B cell (primary cell): ENCODE data around the gene MRM2. TPM values are rescaled to one million over a fixed set of nuclear protein-coding genes. Genes with fewer than 3 reads are reported as not detected.

Experiments
- ATAC-seq: fragments of 200-7000 bp; cut with Tn5 transposase; one replicate; pipeline ENCODE4 v1.10.0; 2021; ENCODE audit warnings: low read depth, mild to moderate bottlenecking, moderate number of reproducible peaks, moderate library complexity
- CTCF ChIA-PET: fragments of 350-600 bp; sonication (Branson Sonifier 250); formaldehyde crosslinking; loops from one replicate; lab custom pipeline; 2021; ENCODE audit warnings: antibody characterized with exemption, inconsistent platforms; lab: Charles Lee
- POLR2A ChIA-PET: fragments of 350-600 bp; sonication (Branson Sonifier 250); formaldehyde crosslinking; loops from one replicate; lab custom pipeline; 2021; ENCODE audit warnings: antibody characterized with exemption; lab: Charles Lee
- DNase-seq: peaks from one replicate; pipeline ENCODE4 v3.0.0; 2013
- H2AFZ ChIP-seq: 2 replicates; pipeline ENCODE4 v1.6.1; 2012; ENCODE audit warnings: mild to moderate bottlenecking, low read depth, low read length; ENCODE audit not compliant: insufficient read depth, poor library complexity, severe bottlenecking
- H3K27ac ChIP-seq, 2 donors: 1 replicate in 1 of 2; 2 replicates in 1 of 2; pipeline ENCODE4 v1.5.1; 2012 to 2013; ENCODE audit warnings: low read length in 2 of 2, mild to moderate bottlenecking in 2 of 2, moderate library complexity in 1 of 2
- H3K27me3 ChIP-seq, 4 experiments: fragments of 200-600 bp in 1 of 4; sonication (generic) in 1 of 4; replicated peaks in 1 of 4; 1 replicate in 2 of 4; 2 replicates in 2 of 4; pipeline versions ENCODE4 v1.6.1 to v1.7.0; 2013 to 2016; ENCODE audit warnings: low read length in 3 of 4, mild to moderate bottlenecking in 2 of 4, mixed read lengths in 1 of 4, moderate library complexity in 1 of 4; ENCODE audit not compliant: insufficient read depth in 4 of 4, control insufficient read depth in 3 of 4; ENCODE audit errors: control extremely low read depth in 1 of 4
- H3K36me3 ChIP-seq, 2 experiments: replicated peaks in 1 of 2; 1 replicate in 1 of 2; 2 replicates in 1 of 2; pipeline versions ENCODE4 v1.6.1 to v1.7.1; 2013; ENCODE audit warnings: low read length in 1 of 2; ENCODE audit not compliant: insufficient read depth in 2 of 2, control insufficient read depth in 1 of 2; ENCODE audit errors: control extremely low read depth in 1 of 2, extremely low read depth in 1 of 2
- H3K4me1 ChIP-seq, 2 donors: fragments of 200-600 bp in 1 of 2; sonication (generic) in 1 of 2; 1 replicate in 1 of 2; 2 replicates in 1 of 2; pipeline versions ENCODE4 v1.5.1 to v1.6.1; 2013 to 2017; ENCODE audit warnings: low read length in 2 of 2; ENCODE audit not compliant: control insufficient read depth in 2 of 2, insufficient read depth in 2 of 2
- H3K4me2 ChIP-seq: replicated peaks from 2 replicates; pipeline ENCODE3; 2012; ENCODE audit warnings: mild to moderate bottlenecking, low read depth, low read length; ENCODE audit not compliant: poor library complexity, severe bottlenecking
- H3K4me3 ChIP-seq, 5 experiments: fragments of 200-600 bp in 1 of 5; sonication (generic) in 1 of 5; 1 replicate in 3 of 5; 2 replicates in 2 of 5; pipeline versions ENCODE4 v1.5.1 to v1.7.0; 2011 to 2016; ENCODE audit warnings: low read length in 4 of 5, mild to moderate bottlenecking in 4 of 5, low read depth in 2 of 5, control low read depth in 1 of 5, moderate library complexity in 1 of 5; ENCODE audit not compliant: insufficient read depth in 1 of 5; ENCODE audit errors: control extremely low read depth in 1 of 5, extremely low read depth in 1 of 5
- H3K79me2 ChIP-seq: fragments of 200-600 bp; sonication (generic); one replicate; pipeline ENCODE4 v1.6.0; 2016; ENCODE audit warnings: low read length; ENCODE audit not compliant: control insufficient read depth, insufficient read depth
- H3K9ac ChIP-seq: fragments of 200-600 bp; sonication (generic); 2 replicates; pipeline ENCODE4 v1.6.1; 2017; ENCODE audit warnings: mild to moderate bottlenecking, low read length, moderate library complexity
- H3K9me3 ChIP-seq, 3 donors: one replicate each; pipeline versions ENCODE4 v1.6.1 to v1.7.1; 2013; ENCODE audit warnings: low read length in 2 of 3; ENCODE audit not compliant: control insufficient read depth in 2 of 3, insufficient read depth in 1 of 3; ENCODE audit errors: control extremely low read depth in 1 of 3
- H4K20me1 ChIP-seq: 2 replicates; pipeline ENCODE4 v1.6.0; 2012; ENCODE audit warnings: mild to moderate bottlenecking, low read length; ENCODE audit not compliant: insufficient read depth, control insufficient read depth, poor library complexity, severe bottlenecking
- H3K27ac Mint-ChIP-seq: one replicate; pipeline ENCODE4 v1.8.0; 2021; ENCODE audit warnings: mixed read lengths
- H3K27me3 Mint-ChIP-seq: one replicate; pipeline ENCODE4 v1.8.0; 2021; ENCODE audit warnings: mixed read lengths
- H3K4me1 Mint-ChIP-seq: one replicate; pipeline ENCODE4 v1.8.0; 2021; ENCODE audit warnings: mixed read lengths
- H3K4me3 Mint-ChIP-seq: one replicate; pipeline ENCODE4 v1.8.0; 2021; ENCODE audit warnings: mixed read lengths
- H3K9me3 Mint-ChIP-seq: one replicate; pipeline ENCODE4 v1.8.0; 2022; ENCODE audit warnings: mixed read lengths; ENCODE audit not compliant: insufficient read depth
- EZH2 ChIP-seq: IDR thresholded peaks from 2 replicates; pipeline ENCODE4 v1.6.1; 2012; ENCODE audit warnings: borderline replicate concordance, low read depth, mild to moderate bottlenecking, moderate library complexity, low read length; ENCODE audit not compliant: insufficient read depth, poor library complexity, severe bottlenecking
- WGBS: methylation state at CpG from one replicate; pipeline ENCODE4 v1.1.5; 2013; ENCODE audit warnings: missing lambda C conversion rate; ENCODE audit not compliant: insufficient coverage; 5-methylcytosine and 5-hydroxymethylcytosine counted together
- intact Hi-C: fragments of 100-400 bp; cut with micrococcal nuclease; formaldehyde crosslinking; loops from one replicate; pipeline ENCODE4 v1.10.0; 2022
- polyA minus RNA-seq: library from RNA; depleted of rRNA, polyadenylated mRNA; stranded (reverse); fragments of >200 nt; gene quantifications from 2 replicates; pipeline ENCODE4 v1.2.3, GENCODE V29; 2012
- polyA plus RNA-seq: library from polyadenylated mRNA; depleted of rRNA; stranded (reverse); fragments of >200 nt; gene quantifications from 2 replicates; pipeline ENCODE4 v1.2.3, GENCODE V29; 2012
- total RNA-seq, 2 donors: library from RNA; stranded (reverse); fragments of 120-200 nt in 1 of 2; gene quantifications; 1 replicate in 1 of 2; 2 replicates in 1 of 2; pipeline versions ENCODE4 v1.2.3 to v1.2.4, GENCODE V29; 2013 to 2022
- TF ChIP-seq, protein P1 (sequence below): fragments of 200-600 bp; IDR thresholded peaks from one replicate; pipeline ENCODE4 v1.8.0; 2022; ENCODE audit warnings: antibody characterized with exemption, mild to moderate bottlenecking

The MRM2 gene
- 29.0 and 30.7 TPM in 2 replicates for total RNA-seq
- total RNA-seq (2013) = 34.7 TPM
- 9.2 and 9.6 TPM in 2 replicates for polyA plus RNA-seq
- polyA minus RNA-seq = 14.0 and 14.2 TPM in 2 replicates

DNA sequence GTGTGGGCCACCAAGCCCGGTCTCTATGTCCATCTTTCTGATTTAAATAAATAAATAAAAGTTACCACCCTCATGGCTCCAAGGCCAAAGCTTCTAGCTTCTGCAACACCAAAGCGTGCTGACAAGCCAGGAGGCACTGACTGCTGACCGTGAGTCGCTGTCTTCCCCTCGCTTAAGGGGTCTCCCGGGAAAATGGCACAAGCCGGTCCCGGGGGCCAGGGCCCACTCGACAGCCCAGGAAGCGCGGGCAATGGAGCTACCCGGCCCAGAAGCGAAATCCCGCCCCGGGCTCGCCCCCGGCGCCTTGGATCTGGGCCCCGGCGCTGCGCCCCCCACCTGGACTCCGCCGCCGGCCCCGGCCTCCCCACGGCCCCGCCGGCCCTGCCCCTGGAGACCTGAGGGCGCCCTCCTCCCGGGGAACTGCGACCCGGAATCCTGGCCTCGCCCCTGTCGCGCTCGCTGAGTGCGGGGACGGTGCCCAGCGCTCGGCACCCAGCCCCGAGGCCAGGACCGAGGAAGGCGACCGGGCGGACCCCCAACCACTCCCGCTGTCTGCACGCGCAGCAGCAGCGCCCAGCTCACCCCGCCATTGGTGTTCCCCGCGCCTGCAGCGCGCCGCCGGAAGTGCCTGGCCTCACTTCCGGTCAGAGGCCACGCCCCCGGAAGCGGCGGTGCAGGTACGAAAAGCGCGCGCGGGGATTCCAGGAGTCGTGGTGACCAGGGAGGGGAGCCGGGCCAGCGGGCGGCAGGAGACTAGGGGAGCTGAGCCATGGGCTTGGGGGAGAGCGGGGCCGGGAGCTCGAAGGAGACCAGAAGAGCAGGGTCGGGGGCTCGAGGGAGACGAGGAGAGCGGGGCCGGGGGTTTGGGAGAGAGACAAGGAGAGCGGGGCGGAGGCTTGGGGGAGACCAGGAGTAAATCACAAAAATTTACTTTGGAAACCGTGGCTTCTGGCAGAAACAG lies at the start of gene MRM2, which contains the start of gene NUDT1:
Gene MRM2 (minus strand): TSS at position 626 of the 961 bp plus-strand sequence. CDS start 36 bp downstream, at position 590.
Gene NUDT1 (plus strand): TSS at position 647 of the 961 bp plus-strand sequence. CDS start 2,349 bp downstream, outside the sequence.
- H3K4me3 Mint-ChIP-seq = peak within 1 kb of the TSS; percentile 90
- Histone ChIP-seq H3K4me1 (peaks cover 45 to 74% of the 10 kb centered on the region in 2 donors), H3K9ac (peak within 1 kb of the TSS; percentile 82), H3K27me3 (no peaks in the 10 kb centered on the region), H3K4me2 (peak within 1 kb of the TSS; percentile 69), H4K20me1 (no peaks in the 10 kb centered on the region), H3K9me3 (peaks cover 0 to 3% (median 0%) of the 10 kb centered on the region in 3 donors), H3K4me3 (peak within 1 kb of the TSS; percentile 53 to 95 (median 85)), H2AFZ (peak within 1 kb of the TSS; percentile 75), H3K36me3 (peaks cover 3 to 16% of the 10 kb centered on the region in 2 experiments), H3K27ac (peak within 1 kb of the TSS; percentile 72 to 84), H3K79me2 (peaks cover 55% of the 10 kb centered on the region)
- ChIA-PET POLR2A (interaction anchor here (0.7 to 1.2 kb wide), 3 partner anchors 17 to 163 kb away, joined by 3 to 4 read pairs (median 3); no protein-coding TSS in a partner anchor), CTCF (interaction anchor here (0.9 to 6.1 kb wide), 6 partner anchors 10 to 106 kb away, joined by 3 to 31 read pairs (median 4); partner anchors contain the start of gene MAD1L1)
- under 1% methylated on average over 80 of the region's 81 CpGs for WGBS
- no peaks in the 10 kb centered on the region for H3K27me3 Mint-ChIP-seq
- intact Hi-C loops = no loop called here
- no peaks in the 10 kb centered on the region for H3K9me3 Mint-ChIP-seq
- ATAC-seq = peak; percentile 49
- DNase-seq = peak; percentile 64
- H3K27ac Mint-ChIP-seq = peak within 1 kb of the TSS; percentile 86
- H3K4me1 Mint-ChIP-seq = peaks cover 56% of the 10 kb centered on the region
- TF ChIP-seq, protein P1, sequence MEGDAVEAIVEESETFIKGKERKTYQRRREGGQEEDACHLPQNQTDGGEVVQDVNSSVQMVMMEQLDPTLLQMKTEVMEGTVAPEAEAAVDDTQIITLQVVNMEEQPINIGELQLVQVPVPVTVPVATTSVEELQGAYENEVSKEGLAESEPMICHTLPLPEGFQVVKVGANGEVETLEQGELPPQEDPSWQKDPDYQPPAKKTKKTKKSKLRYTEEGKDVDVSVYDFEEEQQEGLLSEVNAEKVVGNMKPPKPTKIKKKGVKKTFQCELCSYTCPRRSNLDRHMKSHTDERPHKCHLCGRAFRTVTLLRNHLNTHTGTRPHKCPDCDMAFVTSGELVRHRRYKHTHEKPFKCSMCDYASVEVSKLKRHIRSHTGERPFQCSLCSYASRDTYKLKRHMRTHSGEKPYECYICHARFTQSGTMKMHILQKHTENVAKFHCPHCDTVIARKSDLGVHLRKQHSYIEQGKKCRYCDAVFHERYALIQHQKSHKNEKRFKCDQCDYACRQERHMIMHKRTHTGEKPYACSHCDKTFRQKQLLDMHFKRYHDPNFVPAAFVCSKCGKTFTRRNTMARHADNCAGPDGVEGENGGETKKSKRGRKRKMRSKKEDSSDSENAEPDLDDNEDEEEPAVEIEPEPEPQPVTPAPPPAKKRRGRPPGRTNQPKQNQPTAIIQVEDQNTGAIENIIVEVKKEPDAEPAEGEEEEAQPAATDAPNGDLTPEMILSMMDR = no peak
- no peak for TF ChIP-seq EZH2
